Tibial artery (tissue), 4 donors: ENCODE data around the gene OR10H1.

Experiments
- DNase-seq, 2 donors: peaks; one replicate each; pipeline ENCODE4 v3.0.0-alpha.2; 2019
- H3K27ac ChIP-seq, 2 donors: fragments of 200-600 bp; sonication (generic) in 1 of 2; 1 replicate in 1 of 2; 2 replicates in 1 of 2; pipeline ENCODE4 v1.5.1; 2018 to 2019; ENCODE audit warnings: mild to moderate bottlenecking in 1 of 2
- H3K27me3 ChIP-seq, 2 donors: fragments of 200-600 bp; sonication (generic) in 1 of 2; one replicate each; pipeline versions ENCODE4 v1.5.1 to v1.6.0; 2016 to 2019
- H3K36me3 ChIP-seq, 3 donors: fragments of 200-600 bp; sonication (generic) in 2 of 3; one replicate each; pipeline ENCODE4 v1.5.1; 2016 to 2019; ENCODE audit warnings: mild to moderate bottlenecking in 2 of 3
- H3K4me1 ChIP-seq, 4 donors: fragments of 200-600 bp; sonication (generic) in 2 of 4; 1 replicate in 3 of 4; 2 replicates in 1 of 4; pipeline ENCODE4 v1.5.1; 2016 to 2019
- H3K4me3 ChIP-seq, 2 donors: fragments of 200-600 bp; sonication (generic) in 1 of 2; 1 replicate in 1 of 2; 2 replicates in 1 of 2; pipeline ENCODE4 v1.5.1; 2018 to 2019; ENCODE audit warnings: mild to moderate bottlenecking in 2 of 2
- H3K9me3 ChIP-seq, 3 donors: fragments of 200-600 bp; sonication (generic) in 1 of 3; one replicate each; pipeline ENCODE4 v1.5.1; 2016 to 2019
- CTCF ChIP-seq, 2 experiments: fragments of 200-600 bp in 1 of 2; fragments of 450-650 bp in 1 of 2; IDR thresholded peaks; one replicate each; pipeline ENCODE4 v1.5.1; 2017 to 2019; ENCODE audit warnings: antibody characterized with exemption in 2 of 2, mild to moderate bottlenecking in 1 of 2, moderate library complexity in 1 of 2
- intact Hi-C: fragments of 100-400 bp; cut with DNase I; formaldehyde crosslinking; loops from one replicate; pipeline ENCODE4 v1.15.0; 2023; ENCODE audit warnings: low total_unique reads

OR10H1 gene

GRCh38 chr19:15815306-15815705 lies at the start of gene OR10H1:
OR10H1 (minus strand) TSS chr19:15815664; CDS start chr19:15808037, 7,627 bp downstream.
- Histone ChIP-seq H3K36me3 (no peaks in the 10 kb centered on the region), H3K27me3 (peaks cover 0 to 40% of the 10 kb centered on the region in 2 donors), H3K4me1 (no peaks in the 10 kb centered on the region), H3K4me3 (no peak within 1 kb of the TSS), H3K9me3 (no peaks in the 10 kb centered on the region), H3K27ac (no peak within 1 kb of the TSS)
- no peak for DNase-seq
- no peak for TF ChIP-seq CTCF (IDR thresholded peaks at IDR 0.05)
- intact Hi-C loops = no loop called here

- Histone ChIP-seq H3K4me1 (no peaks in the 10 kb centered on the region), H3K36me3 (no peaks in the 10 kb centered on the region), H3K27ac (no peak overlapping the region), H3K9me3 (no peaks in the 10 kb centered on the region), H3K4me3 (no peak overlapping the region), H3K27me3 (peaks cover 0 to 29% of the 10 kb centered on the region in 2 donors)
- no peak for TF ChIP-seq CTCF (IDR thresholded peaks at IDR 0.05)
- no peak for DNase-seq
- intact Hi-C loops = no loop called here
These were observed 49.4 kb upstream of the OR10H1 start for GRCh38 chr19:15864824-15865223.

GRCh38 chr19:15863272-15863671 lies 47.8 kb upstream of the OR10H1 start:
- no peak for TF ChIP-seq CTCF (IDR thresholded peaks at IDR 0.05)
- DNase-seq = no peak
- no peak overlapping the region for H3K4me3 ChIP-seq
- H3K4me1 ChIP-seq = no peaks in the 10 kb centered on the region
- peaks cover 0 to 29% of the 10 kb centered on the region in 2 donors for H3K27me3 ChIP-seq
- no peak overlapping the region for H3K27ac ChIP-seq
- intact Hi-C loops = no loop called here
- H3K36me3 ChIP-seq = no peaks in the 10 kb centered on the region
- no peaks in the 10 kb centered on the region for H3K9me3 ChIP-seq

- intact Hi-C loops = no loop called here
These were observed 47.0 kb upstream of the OR10H1 start for GRCh38 chr19:15862444-15862843.

GRCh38 chr19:15860522-15860921 lies 45.1 kb upstream of the OR10H1 start:
- DNase-seq = no peak
- H3K36me3 ChIP-seq = no peaks in the 10 kb centered on the region
- intact Hi-C loops = no loop called here
- H3K4me1 ChIP-seq = no peaks in the 10 kb centered on the region
- H3K27ac ChIP-seq = no peak overlapping the region
- H3K27me3 ChIP-seq = peaks cover 0 to 32% of the 10 kb centered on the region in 2 donors
- no peaks in the 10 kb centered on the region for H3K9me3 ChIP-seq
- H3K4me3 ChIP-seq = no peak overlapping the region
- TF ChIP-seq CTCF (IDR thresholded peaks at IDR 0.05) = no peak

More at GRCh38 chr19:15862444-15862843, 47.0 kb upstream of the OR10H1 start:
- no peaks in the 10 kb centered on the region for H3K9me3 ChIP-seq
- TF ChIP-seq CTCF (IDR thresholded peaks at IDR 0.05) = no peak
- H3K4me1 ChIP-seq = no peaks in the 10 kb centered on the region
- no peak overlapping the region for H3K4me3 ChIP-seq
- peaks cover 0 to 36% of the 10 kb centered on the region in 2 donors for H3K27me3 ChIP-seq
- H3K36me3 ChIP-seq = no peaks in the 10 kb centered on the region
- H3K27ac ChIP-seq = no peak overlapping the region
- DNase-seq = no peak

- TF ChIP-seq CTCF (IDR thresholded peaks at IDR 0.05) = no peak
- Histone ChIP-seq H3K27me3 (peaks cover 0 to 26% of the 10 kb centered on the region in 2 donors), H3K36me3 (no peaks in the 10 kb centered on the region), H3K4me3 (no peak overlapping the region), H3K27ac (no peak overlapping the region), H3K9me3 (no peaks in the 10 kb centered on the region), H3K4me1 (no peaks in the 10 kb centered on the region)
- no peak for DNase-seq
- intact Hi-C loops = no loop called here
These were observed 43.7 kb upstream of the OR10H1 start for GRCh38 chr19:15859187-15859586.
